Measurements from ENCODE around the gene MAP1A.

GRCh38 chr15:43534897-43535296, 17.5 kb downstream of the MAP1A start:
- TF ChIP-seq EZH2phosphoT487 (IDR thresholded peaks at IDR 0.05; ENCODE audit: low read depth) (no peak), CTCF (IDR thresholded peaks at IDR 0.05; ENCODE audit: low read depth, low read length) (no peak)
